Measurements from ENCODE around the gene COX6B2.

DNA sequence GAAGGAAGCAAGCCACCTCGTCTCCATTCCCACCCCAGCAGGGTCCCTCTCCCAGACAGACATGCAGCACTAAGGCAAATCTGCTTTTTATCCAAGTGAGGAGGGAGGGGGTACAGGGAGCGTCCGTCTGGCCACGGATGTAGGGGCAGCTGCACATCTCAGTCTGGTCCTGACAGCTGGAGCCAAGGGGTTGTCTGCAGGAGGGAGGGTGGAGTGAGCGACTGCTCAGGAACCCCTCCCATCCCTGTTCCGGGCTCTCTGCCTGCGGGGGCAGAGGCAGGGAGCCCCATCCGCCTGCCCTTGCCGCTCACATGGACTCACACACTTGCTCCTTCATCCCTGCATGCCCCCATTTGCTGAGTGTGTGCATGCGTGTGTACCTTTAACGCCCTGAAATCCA, 24.7 kb upstream of the COX6B2 start:
- TF ChIP-seq CTCF (IDR thresholded peaks at IDR 0.05) (no peak), EZH2phosphoT487 (IDR thresholded peaks at IDR 0.05) (no peak), EZH2 (IDR thresholded peaks at IDR 0.05) (no peak)
